RKO (cell line): ENCODE data around the gene TAX1BP1.
A peak's percentile ranks its signal among the peaks of the same experiment; 100 is the strongest.
"Not testable (repeated sequence)": the region's sequence is repeated elsewhere in the genome, so short reads cannot be mapped to it uniquely, and the experiment has no call there.

ENCODE experiments used
- DNase-seq: peaks from one replicate; pipeline ENCODE4 v3.0.0-alpha.2; 2016; ENCODE audit warnings: low spot score

Gene TAX1BP1

DNA sequence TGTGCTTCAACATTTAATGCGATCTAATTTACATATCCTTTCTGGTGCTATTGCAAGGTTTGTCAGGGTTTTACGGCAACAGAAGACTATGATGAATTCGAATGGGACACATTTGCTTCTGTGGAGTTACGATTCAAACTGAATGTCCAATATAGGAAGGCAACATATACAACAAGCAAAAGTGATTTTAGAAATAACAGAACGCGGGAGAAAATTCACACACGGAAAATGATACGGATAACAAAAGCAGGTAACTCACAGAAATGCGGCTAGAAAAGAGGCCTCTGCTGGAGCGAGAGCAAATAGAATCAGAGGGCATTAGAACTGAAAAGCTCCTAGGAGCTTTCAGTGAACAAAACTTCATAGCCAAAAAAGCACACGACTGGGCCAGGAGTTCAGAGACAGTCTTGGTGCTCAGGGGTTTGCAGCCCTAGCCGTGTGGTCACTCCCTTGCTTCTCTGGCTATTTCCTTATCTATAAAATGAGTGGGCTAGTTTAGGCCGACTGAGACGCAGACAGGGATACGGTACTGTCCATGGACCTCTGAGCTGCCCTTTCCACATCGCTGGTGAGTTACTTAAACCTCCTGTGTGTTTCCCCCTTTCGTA is 557 bp upstream of the TAX1BP1 start:
- peak; percentile 74 for DNase-seq

DNA sequence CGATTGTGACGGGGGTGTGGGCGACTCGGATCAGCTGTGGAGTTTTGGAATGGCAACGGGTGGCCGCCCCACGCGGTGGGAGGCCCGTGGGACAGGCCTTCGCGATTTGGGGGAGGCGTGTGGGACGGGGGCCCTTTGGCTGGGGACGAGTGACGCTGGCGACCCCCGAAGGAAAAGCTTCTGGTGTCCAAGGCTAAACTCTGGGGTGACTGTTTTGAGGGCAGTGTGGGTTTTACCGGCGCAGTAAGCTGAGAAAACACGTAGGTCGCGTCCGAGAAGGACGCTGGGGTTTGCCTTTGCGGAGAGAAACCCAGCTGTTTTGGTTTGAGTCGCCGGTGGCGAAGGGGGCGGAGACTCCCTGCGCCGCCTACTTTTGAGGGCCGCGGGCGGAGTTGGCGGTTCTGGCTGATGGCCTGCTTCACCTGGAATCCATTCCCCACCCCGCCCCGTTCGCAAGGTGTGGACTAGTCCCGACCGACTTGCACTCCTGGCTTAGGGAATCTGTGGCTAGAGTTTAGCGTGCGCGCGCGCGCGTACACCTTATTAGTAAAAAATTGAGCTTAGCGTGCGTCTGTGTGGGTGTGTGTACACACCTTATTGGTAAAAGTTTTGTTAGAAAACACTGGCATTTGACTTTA is 606 bp downstream of the TAX1BP1 start:
- peak; percentile 70 for DNase-seq

DNA sequence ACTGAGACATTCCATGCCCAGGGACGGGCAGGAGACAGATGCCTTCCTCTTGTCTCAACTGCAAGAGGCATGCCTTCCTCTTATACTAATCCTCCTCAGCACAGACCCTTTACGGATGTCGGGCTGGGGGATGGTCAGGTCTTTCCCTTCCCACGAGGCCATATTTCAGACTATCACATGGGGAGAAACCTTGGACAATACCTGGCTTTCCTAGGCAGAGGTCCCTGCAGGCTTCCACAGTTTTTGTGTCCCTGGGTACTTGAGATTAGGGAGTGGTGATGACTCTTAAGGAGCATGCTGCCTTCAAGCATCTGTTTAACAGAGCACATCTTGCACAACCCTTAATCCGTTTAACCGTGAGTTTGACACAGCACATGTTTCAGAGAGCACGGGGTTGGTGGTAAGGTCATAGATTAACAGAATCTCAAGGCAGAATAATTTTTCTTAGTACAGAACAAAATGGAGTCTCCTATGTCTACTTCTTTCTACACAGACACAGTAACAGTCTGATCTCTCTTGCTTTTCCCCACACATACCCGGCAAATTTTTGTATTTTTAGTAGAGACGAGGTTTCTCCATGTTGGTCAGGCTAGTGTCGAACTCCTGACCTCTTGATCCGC is 2.2 kb downstream of the TAX1BP1 start:
- DNase-seq = not testable (repeated sequence)

DNA sequence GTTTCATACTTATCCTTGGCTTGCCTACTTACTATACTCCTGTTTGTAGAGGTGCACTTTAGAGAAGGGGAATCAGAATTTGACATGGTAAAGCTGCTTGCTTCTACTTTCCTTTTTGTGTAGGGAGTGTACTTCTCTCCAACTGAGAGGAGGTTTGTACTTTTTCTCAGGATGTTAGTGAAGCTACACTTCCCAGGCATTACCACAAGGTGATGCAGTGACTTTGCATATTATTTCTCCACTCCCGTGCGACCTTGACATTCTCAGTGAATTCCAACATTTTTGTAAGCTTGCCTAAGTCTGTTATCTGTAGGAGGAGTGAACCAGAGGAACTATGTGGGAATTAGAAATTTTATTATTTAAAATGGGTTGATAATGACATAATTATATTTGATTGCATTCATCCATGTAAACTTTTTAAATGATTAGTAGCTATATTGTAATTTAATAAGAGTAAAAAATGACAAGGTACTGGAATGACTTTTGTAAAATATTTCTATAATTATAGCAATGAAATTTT is 5.2 kb downstream of the TAX1BP1 start:
- DNase-seq = peak; percentile 80

- DNase-seq = no peak
Observed at GRCh38 chr7:27746486-27746885, 6.5 kb downstream of the TAX1BP1 start.

- DNase-seq = no peak
Observed at GRCh38 chr7:27746978-27747377, 7.0 kb downstream of the TAX1BP1 start.

DNA sequence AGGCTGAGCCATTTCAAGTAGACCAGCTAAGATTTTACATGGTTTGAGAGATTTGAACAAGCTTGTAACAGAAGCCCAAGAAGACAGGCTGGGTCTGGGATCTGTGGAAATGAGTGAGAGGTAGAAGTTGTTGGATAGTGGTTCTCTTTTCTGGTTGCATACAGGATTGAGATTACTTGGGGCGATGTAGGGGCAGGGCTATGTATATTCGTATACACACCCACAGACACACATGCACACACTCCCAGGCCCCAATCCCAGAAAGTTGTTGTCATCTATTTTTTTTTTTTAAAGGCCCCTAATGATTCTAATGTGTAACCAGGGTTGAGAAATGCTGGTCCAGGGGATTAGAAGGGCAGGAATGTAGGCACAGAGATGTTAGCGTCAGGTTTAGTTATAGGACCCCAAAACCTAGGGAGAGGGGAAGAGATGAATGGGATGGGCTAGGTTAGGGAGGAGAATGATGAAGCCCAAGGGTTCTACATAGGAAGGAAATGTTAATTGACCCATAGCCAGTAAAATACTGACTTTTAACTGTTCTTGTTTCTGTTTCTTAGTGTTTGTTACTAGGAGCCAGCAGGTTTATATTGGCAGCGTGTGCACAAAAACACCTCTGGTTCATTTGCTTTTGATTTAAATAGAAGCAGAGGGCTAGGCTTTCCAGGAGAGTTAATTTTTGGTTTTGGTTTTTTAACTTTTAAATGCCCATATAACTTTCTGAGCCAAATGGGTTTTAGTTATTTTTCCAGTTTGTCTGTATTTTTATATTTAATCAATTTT is 7.8 kb downstream of the TAX1BP1 start:
- DNase-seq = no peak

DNA sequence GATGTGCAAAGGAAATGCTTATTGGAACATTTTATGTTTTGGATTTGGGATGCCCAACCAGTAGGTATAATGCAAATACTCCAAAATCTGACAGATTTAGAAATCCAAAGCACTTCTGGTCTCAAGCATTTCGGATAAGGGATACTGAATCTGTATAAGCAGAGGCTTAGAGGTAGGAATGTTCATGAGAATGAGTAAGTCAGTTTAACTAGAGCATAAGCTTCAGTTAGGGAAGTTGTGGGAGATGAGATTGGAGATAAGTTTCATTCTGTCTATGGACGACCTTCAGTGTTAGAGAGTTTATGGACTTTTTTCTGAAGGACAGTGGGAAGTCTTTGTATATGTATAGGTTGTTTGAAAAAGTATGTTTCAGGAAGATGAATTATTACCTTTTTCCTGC is 10.4 kb downstream of the TAX1BP1 start:
- no peak for DNase-seq

- no peak for DNase-seq
Observed at GRCh38 chr7:27751888-27752660, 12.1 kb downstream of the TAX1BP1 start.

DNA sequence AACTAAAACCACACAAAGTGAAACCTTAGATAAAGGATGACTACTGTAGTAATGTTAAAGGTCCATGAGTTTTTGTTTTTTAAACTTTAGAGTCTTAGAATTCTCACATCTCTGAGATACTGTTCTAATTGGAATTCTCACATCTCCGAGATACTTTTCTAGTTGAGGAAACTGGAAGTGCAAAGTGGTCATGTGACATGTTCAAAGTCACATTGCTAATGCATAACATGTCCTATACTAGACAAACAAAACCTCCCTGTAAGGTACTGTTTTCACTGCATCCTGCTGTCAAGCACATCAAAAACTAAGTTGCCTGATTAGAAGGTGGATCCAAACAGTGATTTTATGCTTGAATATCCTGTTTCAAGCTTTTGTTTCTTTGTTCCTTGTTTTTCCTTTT is 13.9 kb downstream of the TAX1BP1 start:
- DNase-seq = no peak

DNA sequence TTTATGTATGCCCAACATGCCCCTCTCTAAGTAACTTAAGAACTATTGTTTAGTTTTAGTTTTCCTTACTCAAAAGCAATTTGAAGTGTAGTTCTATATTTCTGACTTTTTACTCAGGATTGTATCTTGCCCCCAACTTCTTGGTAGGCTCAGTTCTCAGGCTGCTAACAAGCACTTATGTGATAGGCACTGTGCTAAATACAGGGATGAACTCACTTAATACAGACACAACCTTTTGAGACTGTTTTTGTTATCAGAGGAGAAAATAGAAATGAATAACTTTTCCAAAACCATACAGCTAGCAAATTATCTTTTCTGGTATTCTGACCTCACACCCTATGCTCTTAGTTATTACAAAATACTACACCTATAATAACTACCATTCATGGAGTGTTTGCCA is 16.3 kb downstream of the TAX1BP1 start:
- no peak for DNase-seq

- DNase-seq = no peak
Observed at GRCh38 chr7:27759491-27759890, 19.5 kb downstream of the TAX1BP1 start.

DNA sequence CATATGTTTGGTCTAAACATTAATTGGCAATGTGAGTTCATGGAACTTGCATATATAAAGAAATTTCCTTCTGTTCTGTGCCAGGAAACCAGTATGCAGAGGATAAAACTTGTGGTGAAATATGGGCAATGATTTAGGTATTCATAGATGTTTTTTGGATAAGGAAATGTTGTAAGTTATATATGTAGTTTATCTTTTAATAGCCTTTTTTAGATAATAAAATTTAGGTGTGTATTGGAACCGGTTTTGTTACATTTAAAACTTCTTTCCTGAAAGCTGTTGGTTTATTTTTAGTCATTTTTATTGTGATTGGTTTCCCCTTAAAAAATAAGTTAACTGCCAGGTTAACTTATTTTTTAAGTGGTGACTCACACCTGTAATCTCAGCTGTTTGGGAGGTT is 22.1 kb downstream of the TAX1BP1 start:
- no peak for DNase-seq

DNA sequence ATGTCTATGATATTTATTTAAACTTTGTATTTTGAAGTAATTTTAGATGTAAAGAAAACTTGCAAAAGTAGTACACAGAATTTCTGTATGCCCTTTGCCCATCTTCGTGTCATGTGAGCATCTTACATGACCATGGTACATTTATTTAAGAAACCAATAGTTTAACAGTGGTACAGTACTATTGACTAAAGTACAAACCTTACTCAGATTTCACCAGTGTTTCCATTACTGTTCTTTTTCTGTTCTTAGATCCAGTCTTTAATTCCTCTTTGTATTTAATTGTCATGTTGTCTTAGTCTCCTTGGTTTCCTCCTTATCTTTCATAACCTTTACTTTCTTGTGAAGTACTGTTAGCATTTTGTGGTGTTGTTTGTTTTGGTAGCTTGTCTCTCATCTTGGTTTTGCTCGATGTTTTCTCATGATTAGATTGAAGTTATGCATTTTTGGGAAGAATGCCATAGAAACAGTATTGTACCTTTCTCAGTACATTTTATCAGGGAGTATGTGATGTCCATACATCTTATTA is 24.1 kb downstream of the TAX1BP1 start:
- DNase-seq = no peak

DNA sequence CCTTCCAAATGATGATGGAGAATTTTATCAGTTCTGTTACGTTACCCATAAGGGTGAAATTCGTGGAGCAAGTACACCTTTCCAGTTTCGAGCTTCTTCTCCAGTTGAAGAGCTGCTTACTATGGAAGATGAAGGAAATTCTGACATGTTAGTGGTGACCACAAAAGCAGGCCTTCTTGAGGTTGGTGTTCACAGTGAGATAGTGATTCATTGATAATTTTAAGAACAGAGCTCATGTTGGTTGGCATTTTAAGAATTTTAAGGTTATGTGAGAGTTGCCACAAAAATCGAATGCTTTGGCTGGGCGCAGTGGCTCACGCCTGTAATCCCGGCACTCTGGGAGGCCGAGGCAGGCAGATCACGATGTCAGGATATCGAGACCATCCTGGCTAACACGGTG is 25.9 kb downstream of the TAX1BP1 start:
- no peak for DNase-seq

DNA sequence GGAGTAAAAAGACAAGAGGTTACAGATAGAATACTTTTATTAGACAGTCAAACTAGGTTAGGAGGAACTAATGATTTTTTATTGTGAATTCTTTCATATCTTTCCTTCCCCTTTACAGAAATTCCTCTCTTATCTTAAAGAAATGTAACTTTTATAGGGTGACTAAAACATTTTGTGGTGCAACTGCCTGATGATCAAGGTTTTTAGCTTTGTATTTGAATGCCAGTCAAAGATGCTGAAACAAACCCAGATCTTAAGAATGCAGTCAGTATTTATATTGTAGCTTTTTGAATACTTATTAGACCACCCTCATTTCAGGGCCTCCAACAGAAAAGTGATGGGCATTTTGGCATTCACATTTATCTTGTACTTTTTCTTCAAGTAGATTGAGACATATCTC is 27.4 kb downstream of the TAX1BP1 start:
- no peak for DNase-seq

DNA sequence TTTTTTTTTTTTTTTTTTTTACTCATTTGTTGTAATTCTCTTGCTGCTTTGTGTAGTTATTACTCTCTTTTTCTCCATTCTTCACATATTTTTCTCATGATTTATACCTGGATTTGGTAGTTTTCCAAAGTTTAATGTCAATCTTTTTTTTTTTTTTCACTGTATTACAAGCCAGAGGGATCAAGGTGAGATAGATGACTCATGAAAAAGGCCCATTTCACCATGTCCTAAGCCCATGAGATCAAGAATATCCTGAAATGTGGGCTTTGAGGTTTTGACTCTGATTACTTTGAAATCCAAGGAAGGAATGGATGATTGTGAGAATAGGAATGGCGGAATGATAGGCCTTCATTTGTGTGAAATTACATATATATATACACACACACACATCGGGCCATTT is 31.1 kb downstream of the TAX1BP1 start:
- no peak for DNase-seq

DNA sequence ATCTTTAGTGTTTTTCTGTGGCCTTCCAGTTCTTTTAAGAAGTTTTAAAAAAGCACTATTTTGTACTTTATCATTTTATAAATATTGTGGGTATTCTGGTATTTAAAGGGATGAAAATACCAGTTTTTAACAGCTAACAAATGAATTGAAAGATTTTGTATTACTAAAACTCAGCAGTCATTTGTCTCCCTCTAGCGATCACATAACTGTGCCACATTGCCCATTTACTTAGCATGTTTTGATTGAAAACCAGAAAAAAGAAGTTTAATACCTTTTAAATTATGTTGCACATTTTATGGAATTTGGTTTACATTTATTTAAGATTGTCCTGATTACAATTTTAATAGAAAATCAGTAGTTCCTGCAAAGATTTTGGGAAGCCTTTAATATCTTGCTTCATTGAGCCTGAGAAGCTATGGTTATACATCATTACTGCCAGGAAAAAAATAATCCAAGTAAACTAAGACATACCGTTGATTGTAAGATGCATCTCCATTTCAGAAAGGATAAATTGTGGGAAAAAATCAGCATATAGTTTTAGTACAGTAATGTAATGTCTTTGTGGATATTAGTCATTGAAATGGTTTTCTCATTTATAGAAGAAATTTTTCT is 34.9 kb downstream of the TAX1BP1 start:
- peak; percentile 46 for DNase-seq

DNA sequence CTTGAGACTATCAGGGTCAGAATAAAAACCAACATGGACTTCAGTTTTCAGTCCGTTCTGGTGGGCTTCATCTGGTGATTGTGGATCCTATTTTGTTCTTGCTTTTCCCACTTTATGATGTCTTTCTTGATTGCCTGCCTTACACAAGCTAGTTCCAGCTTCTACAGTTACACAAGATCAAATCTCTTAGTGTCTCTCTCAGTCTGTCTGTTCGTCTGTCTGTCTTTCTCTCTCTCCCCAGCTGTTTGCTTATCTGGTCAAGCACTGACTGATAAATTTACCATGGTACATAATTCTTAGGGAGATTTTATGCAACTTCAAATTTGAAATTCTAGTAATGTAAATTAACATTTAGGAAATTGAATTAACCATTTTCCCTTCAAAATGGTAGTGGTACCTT is 35.8 kb downstream of the TAX1BP1 start:
- no peak for DNase-seq

GRCh38 chr7:27777662-27778061 is 37.7 kb downstream of the TAX1BP1 start:
- no peak for DNase-seq

- no peak for DNase-seq
Observed at GRCh38 chr7:27779873-27780272, 39.9 kb downstream of the TAX1BP1 start.
